HG02642 (cell line): ENCODE data around the gene RNASE13.

Experiments used
- ATAC-seq: cut with Tn5 transposase; IDR thresholded peaks from one replicate; pipeline ENCODE4 v1.9.1; 2021; ENCODE audit warnings: mild to moderate bottlenecking; ENCODE audit not compliant: unreplicated experiment, poor library complexity

Gene RNASE13

GRCh38 chr14:21034707-21035106, at the start of gene RNASE13:
TSS of gene RNASE13 (minus strand) at chr14:21034807. CDS start at chr14:21034288, 519 bp downstream.
- no peak for ATAC-seq

- no peak for ATAC-seq
Measured at GRCh38 chr14:21084396-21084795, 49.8 kb upstream of the RNASE13 start.

GRCh38 chr14:21083565-21084325, 49.1 kb upstream of the RNASE13 start:
- no peak for ATAC-seq

GRCh38 chr14:21081521-21082142, 47.0 kb upstream of the RNASE13 start:
- no peak for ATAC-seq

GRCh38 chr14:21078726-21079125, 44.1 kb upstream of the RNASE13 start:
- ATAC-seq: no peak

GRCh38 chr14:21078287-21078686, 43.7 kb upstream of the RNASE13 start:
- ATAC-seq: no peak

- no peak for ATAC-seq
Measured at GRCh38 chr14:21077672-21078071, 43.1 kb upstream of the RNASE13 start.

- ATAC-seq: no peak
Measured at GRCh38 chr14:21075719-21076437, 41.3 kb upstream of the RNASE13 start.

- no peak for ATAC-seq
Measured at GRCh38 chr14:21074398-21075272, 40.0 kb upstream of the RNASE13 start.

- no peak for ATAC-seq
Measured at GRCh38 chr14:21073921-21074320, 39.3 kb upstream of the RNASE13 start.

GRCh38 chr14:21072781-21073339, 38.3 kb upstream of the RNASE13 start:
- no peak for ATAC-seq

GRCh38 chr14:21072031-21072473, 37.4 kb upstream of the RNASE13 start:
- no peak for ATAC-seq

GRCh38 chr14:21071225-21072030, 36.8 kb upstream of the RNASE13 start:
- peak; percentile 70 for ATAC-seq

GRCh38 chr14:21070610-21071224, 36.1 kb upstream of the RNASE13 start:
- ATAC-seq: peak; percentile 20

- ATAC-seq: no peak
Measured at GRCh38 chr14:21070083-21070609, 35.5 kb upstream of the RNASE13 start, which contains the start of gene ARHGEF40. TSS of gene ARHGEF40 (plus strand) at chr14:21070304. CDS start at chr14:21070397, 93 bp downstream.

- ATAC-seq: no peak
Measured at GRCh38 chr14:21069388-21070082, 34.9 kb upstream of the RNASE13 start.

- ATAC-seq: no peak
Measured at GRCh38 chr14:21068521-21069387, 34.1 kb upstream of the RNASE13 start.
